Erythroblast (primary cell): ENCODE results near the gene OMA1.

Source experiments
- GATA1 ChIP-seq: IDR thresholded peaks from 2 replicates; pipeline ENCODE4 v1.6.1; 2011; ENCODE audit warnings: low read depth, mild to moderate bottlenecking, control low read depth, low read length, moderate library complexity
- POLR2A ChIP-seq: IDR thresholded peaks from 2 replicates; pipeline ENCODE4 v1.6.1; 2011; ENCODE audit warnings: mild to moderate bottlenecking, low read length

- no peak for TF ChIP-seq POLR2A
- TF ChIP-seq GATA1: no peak
These were observed 112.3 kb downstream of the OMA1 start for GRCh38 chr1:58434181-58434580.
